Activated naive CD8-positive, alpha-beta T cell treated with anti-CD3 and anti-CD28 coated beads for 36 hours (primary cell): ENCODE measurements around the gene MBL2. TPM values are rescaled to one million over a fixed set of nuclear protein-coding genes. Genes with fewer than 3 reads are reported as not detected.

Source experiments
- DNase-seq: peaks from one replicate; pipeline ENCODE4 v3.0.0; 2021
- H3K27ac Mint-ChIP-seq: one replicate; pipeline ENCODE4 v1.8.0; 2022; ENCODE audit warnings: mild to moderate bottlenecking, moderate library complexity, mixed read lengths
- H3K27me3 Mint-ChIP-seq: one replicate; pipeline ENCODE4 v1.8.0; 2022; ENCODE audit warnings: mild to moderate bottlenecking, mixed read lengths
- H3K36me3 Mint-ChIP-seq: one replicate; pipeline ENCODE4 v1.8.0; 2021; ENCODE audit warnings: mild to moderate bottlenecking, mixed read lengths
- H3K4me1 Mint-ChIP-seq: one replicate; pipeline ENCODE4 v1.8.0; 2021; ENCODE audit warnings: mixed read lengths
- H3K4me3 Mint-ChIP-seq: one replicate; pipeline ENCODE4 v1.8.0; 2022; ENCODE audit warnings: mild to moderate bottlenecking, moderate library complexity, mixed read lengths
- H3K9me3 Mint-ChIP-seq: one replicate; pipeline ENCODE4 v1.8.0; 2022; ENCODE audit warnings: mixed read lengths
- total RNA-seq, 2 experiments: library from RNA; stranded (reverse); gene quantifications; one replicate each; pipeline ENCODE4 v1.2.3, GENCODE V29; 2021

Gene MBL2
- total RNA-seq, 2 experiments from 2014 or later = not detected

DNA sequence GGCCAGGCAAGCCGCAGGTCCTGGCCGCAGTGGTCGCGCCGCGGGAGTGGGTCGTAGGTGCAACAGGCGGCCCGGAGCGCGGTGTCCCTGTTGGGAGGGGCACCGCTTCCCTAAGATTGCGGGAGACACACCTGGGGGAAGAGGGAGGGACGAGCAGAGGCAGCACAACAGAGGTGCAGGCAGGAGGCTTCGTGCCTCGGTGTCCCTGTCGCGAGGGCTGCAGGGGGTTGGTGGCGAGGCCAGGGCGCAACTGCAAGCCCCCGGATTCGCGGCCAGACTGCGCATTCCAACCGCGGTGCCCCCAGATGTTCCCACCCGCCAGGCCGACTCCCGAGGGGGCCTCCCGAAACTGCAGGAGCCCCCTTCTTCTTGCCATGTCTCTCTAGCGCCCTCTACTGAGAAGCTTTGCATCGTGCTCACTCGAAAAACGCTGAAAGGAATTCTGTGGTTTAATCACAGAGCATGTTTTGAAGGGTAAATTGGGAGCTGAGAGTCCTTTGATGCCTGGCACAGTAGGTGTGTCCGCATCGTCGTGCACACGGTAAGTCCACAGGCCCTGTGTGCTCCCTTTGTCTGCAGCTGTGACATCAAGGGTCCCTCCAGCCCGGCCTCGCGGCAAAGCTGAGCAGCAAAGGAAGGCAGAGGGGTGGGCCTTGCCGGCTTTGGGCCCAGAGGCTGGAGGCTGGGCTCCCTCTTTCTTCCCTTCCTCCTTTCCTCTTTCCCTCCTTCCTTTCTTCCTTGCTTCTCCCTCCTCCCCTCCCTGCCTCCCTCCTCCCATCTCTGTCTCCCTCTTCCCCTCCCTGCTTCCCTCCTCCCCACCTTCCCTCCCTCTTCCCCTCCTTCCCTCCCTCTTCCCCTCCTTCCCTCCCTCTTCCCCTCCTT is 6.2 kb upstream of the MBL2 start:
- peaks cover 10% of the 10 kb centered on the region for H3K27me3 Mint-ChIP-seq
- no peak overlapping the region for H3K4me3 Mint-ChIP-seq
- no peaks in the 10 kb centered on the region for H3K4me1 Mint-ChIP-seq

DNA sequence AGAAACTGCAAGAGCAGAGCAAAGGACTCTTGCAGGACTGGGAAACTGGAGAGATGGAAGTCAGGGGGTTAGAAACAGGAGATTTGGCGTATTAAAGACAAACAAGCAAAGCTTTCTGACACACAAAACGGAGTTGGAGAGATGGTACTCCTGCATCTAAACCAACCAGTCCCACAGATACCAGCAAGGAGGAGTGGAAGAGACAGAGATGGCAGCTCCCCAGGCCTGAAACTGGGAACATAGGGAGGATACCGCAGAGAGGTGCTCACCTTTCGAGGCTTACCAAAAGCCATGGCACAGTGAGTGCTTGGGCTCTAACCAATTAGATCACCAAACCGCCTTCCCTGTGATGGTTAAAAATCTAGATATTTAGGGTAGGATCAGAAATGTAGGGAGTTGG is 4.8 kb upstream of the MBL2 start:
- no peaks in the 10 kb centered on the region for H3K36me3 Mint-ChIP-seq
- no peak overlapping the region for H3K4me3 Mint-ChIP-seq
- no peak overlapping the region for H3K27ac Mint-ChIP-seq
- no peaks in the 10 kb centered on the region for H3K9me3 Mint-ChIP-seq
- peaks cover 10% of the 10 kb centered on the region for H3K27me3 Mint-ChIP-seq
- H3K4me1 Mint-ChIP-seq = no peaks in the 10 kb centered on the region
- DNase-seq = no peak

More for the DNA sequence above, 6.2 kb upstream of the MBL2 start:
- Mint-ChIP-seq H3K9me3 (no peaks in the 10 kb centered on the region), H3K36me3 (no peaks in the 10 kb centered on the region), H3K27ac (no peak overlapping the region)
- DNase-seq = no peak

GRCh38 chr10:52776471-52776903 is 3.9 kb upstream of the MBL2 start:
- Mint-ChIP-seq H3K4me3 (no peak overlapping the region), H3K36me3 (no peaks in the 10 kb centered on the region), H3K27ac (no peak overlapping the region), H3K27me3 (peaks cover 10% of the 10 kb centered on the region), H3K9me3 (no peaks in the 10 kb centered on the region), H3K4me1 (no peaks in the 10 kb centered on the region)
- DNase-seq = no peak

- H3K9me3 Mint-ChIP-seq = no peaks in the 10 kb centered on the region
- no peaks in the 10 kb centered on the region for H3K4me1 Mint-ChIP-seq
- H3K4me3 Mint-ChIP-seq = no peak overlapping the region
- DNase-seq = no peak
- no peaks in the 10 kb centered on the region for H3K36me3 Mint-ChIP-seq
- no peak overlapping the region for H3K27ac Mint-ChIP-seq
- H3K27me3 Mint-ChIP-seq = peaks cover 7% of the 10 kb centered on the region
Measured at GRCh38 chr10:52775132-52775647, 2.6 kb upstream of the MBL2 start.

DNA sequence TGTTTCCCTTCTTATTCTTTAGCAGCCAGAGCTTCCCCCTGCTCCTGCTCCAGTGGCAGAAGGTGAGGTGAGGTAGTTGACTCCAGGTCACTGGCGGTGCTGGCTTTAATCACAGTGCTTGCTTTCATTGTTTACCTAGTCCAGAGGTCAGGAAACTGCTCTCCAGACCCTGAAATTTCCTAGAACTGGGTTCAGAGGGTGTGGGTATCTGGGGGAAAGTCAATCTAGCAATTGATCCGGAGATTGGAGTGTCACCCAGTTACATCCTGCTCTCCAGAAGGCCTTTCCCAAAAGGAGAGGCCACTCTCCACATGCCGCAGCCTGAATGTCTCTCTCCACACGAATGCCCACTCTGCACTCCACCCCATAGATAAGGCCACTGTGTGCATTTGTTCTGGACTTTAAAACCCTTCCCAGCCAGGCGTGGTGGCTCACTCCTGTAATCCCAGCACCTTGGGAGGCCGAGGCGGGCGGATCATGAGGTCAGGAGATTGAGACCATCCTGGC is 2.1 kb upstream of the MBL2 start:
- H3K4me1 Mint-ChIP-seq = no peaks in the 10 kb centered on the region
- no peak overlapping the region for H3K4me3 Mint-ChIP-seq
- peaks cover 2% of the 10 kb centered on the region for H3K27me3 Mint-ChIP-seq
- H3K27ac Mint-ChIP-seq = no peak overlapping the region
- H3K9me3 Mint-ChIP-seq = no peaks in the 10 kb centered on the region
- DNase-seq = no peak
- H3K36me3 Mint-ChIP-seq = no peaks in the 10 kb centered on the region

DNA sequence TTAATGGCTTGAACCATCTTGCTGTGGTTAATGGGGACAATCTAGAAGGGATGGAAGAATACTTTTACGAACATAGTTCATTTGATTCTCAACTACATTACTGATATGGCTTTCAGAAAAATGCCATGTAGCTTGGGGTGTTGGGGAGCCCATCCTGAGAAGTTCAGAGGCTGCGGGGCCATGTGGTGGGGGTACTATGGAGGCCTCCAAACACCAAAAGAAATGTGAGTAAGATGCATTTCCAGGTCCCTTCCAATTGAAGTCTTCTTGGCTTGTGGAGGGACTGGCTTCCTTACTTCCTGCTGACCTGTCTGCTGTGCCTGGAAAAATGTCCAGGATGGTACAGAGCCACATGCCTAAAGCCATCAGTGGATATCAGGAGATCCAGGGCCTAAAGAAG is 1.6 kb upstream of the MBL2 start:
- H3K27me3 Mint-ChIP-seq = no peaks in the 10 kb centered on the region
- H3K36me3 Mint-ChIP-seq = no peaks in the 10 kb centered on the region
- H3K4me3 Mint-ChIP-seq = no peak overlapping the region
- no peak for DNase-seq
- no peak overlapping the region for H3K27ac Mint-ChIP-seq
- H3K4me1 Mint-ChIP-seq = no peaks in the 10 kb centered on the region
- H3K9me3 Mint-ChIP-seq = no peaks in the 10 kb centered on the region

- Mint-ChIP-seq H3K4me3 (no peak overlapping the region), H3K4me1 (no peaks in the 10 kb centered on the region), H3K27ac (no peak overlapping the region), H3K36me3 (no peaks in the 10 kb centered on the region), H3K9me3 (no peaks in the 10 kb centered on the region), H3K27me3 (no peaks in the 10 kb centered on the region)
- no peak for DNase-seq
Measured at GRCh38 chr10:52771534-52772445, 794 bp downstream of the MBL2 start.

- Mint-ChIP-seq H3K4me1 (no peaks in the 10 kb centered on the region), H3K27me3 (no peaks in the 10 kb centered on the region), H3K4me3 (no peak overlapping the region), H3K36me3 (no peaks in the 10 kb centered on the region), H3K9me3 (no peaks in the 10 kb centered on the region), H3K27ac (no peak overlapping the region)
- no peak for DNase-seq
Measured at GRCh38 chr10:52770904-52771303, 1.7 kb downstream of the MBL2 start.

GRCh38 chr10:52769966-52770365 is 2.6 kb downstream of the MBL2 start:
- Mint-ChIP-seq H3K27ac (no peak overlapping the region), H3K27me3 (no peaks in the 10 kb centered on the region)

DNA sequence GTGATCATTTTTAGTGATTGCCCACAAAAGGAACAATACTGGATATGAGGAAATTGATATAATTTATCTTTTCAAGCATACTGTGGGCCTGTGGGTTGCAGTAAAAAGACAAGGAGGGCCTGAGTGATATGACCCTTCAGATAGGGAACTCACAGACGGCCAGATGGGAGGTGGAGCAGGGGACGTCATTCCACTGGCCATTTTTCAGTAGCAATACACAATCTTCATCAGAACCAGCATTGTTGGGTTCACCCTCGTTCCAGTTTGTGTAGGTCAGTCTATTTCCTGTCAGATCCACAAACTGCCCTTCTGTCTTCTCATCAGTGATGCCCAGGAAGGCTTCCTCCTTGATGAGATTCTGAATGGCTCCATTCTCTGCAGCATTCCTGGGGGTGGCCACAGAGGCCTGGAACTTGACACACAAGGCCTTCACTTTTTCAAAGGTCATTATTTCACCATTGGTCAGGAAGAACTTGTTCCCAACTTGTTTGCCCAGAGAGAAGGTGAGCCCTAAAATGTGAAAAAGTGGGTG is 4.5 kb downstream of the MBL2 start:
- Mint-ChIP-seq H3K36me3 (no peaks in the 10 kb centered on the region), H3K4me3 (no peak overlapping the region), H3K27ac (no peak overlapping the region), H3K9me3 (no peaks in the 10 kb centered on the region), H3K4me1 (no peaks in the 10 kb centered on the region), H3K27me3 (no peaks in the 10 kb centered on the region)
- DNase-seq = no peak

More at GRCh38 chr10:52769966-52770365, 2.6 kb downstream of the MBL2 start:
- DNase-seq = no peak
- Mint-ChIP-seq H3K4me1 (no peaks in the 10 kb centered on the region), H3K4me3 (no peak overlapping the region), H3K36me3 (no peaks in the 10 kb centered on the region), H3K9me3 (no peaks in the 10 kb centered on the region)

DNA sequence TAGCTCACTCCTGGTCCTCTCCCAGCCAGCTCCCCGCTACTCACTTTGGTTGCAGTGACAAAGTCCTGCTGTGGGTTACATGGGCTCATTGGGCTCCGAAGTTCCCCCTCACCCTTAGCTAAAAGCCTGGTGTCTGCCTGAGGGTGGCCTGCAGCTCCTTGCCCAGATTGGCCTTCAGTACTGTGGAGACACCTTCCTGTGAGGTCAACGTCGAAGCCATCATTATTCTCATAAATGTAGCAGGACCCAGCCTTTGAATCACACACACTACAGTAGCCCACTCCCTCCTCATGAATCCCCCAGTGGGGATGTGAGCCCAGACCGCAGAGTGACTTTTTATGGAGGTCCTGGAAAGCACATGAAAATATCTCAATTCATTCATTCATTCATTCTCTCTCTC is 10.5 kb downstream of the MBL2 start:
- Mint-ChIP-seq H3K9me3 (no peaks in the 10 kb centered on the region), H3K36me3 (no peaks in the 10 kb centered on the region), H3K27ac (no peak overlapping the region), H3K4me1 (no peaks in the 10 kb centered on the region), H3K4me3 (no peak overlapping the region), H3K27me3 (no peaks in the 10 kb centered on the region)
- DNase-seq = no peak

DNA sequence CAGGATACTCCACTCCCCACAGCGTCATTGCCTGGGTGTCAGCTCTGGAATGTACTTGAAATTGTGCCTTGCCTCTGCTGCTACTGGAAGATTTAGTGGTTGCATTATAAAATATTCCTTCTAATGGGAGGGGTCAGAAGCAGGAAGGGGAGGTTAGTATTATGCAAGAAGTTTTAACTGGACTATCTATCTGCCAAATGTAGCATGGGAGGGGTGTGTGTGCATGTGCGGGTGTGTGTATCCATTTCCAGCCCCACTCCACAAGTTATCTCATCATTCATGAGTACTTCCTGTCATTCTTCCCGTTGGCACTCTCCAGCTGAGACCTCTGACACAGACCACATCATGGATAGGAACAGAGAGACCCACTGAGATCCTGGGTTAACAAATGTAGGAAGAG is 13.4 kb downstream of the MBL2 start:
- no peaks in the 10 kb centered on the region for H3K4me1 Mint-ChIP-seq

DNA sequence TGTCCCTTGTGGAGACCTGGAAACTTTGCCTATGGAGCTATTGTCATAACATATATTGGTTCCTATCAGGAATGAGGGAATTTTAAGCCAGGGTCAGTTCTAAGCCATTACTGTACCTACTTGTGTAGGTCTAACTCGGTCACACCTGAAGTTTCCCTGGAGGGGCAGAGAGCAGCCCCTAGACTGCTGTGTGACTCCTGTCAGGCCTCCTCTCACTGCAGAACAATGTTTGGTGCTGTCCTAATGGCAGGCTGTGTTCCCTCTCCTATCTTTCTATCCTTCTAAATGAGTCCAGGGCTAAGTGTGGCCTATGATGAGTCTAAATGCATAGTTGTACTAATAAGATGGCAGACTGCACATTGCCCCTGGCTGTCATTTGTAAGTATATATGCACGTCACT is 14.2 kb downstream of the MBL2 start:
- H3K4me3 Mint-ChIP-seq = no peak overlapping the region
- no peaks in the 10 kb centered on the region for H3K4me1 Mint-ChIP-seq
- no peaks in the 10 kb centered on the region for H3K9me3 Mint-ChIP-seq
- DNase-seq = no peak
- H3K27me3 Mint-ChIP-seq = no peaks in the 10 kb centered on the region
- no peak overlapping the region for H3K27ac Mint-ChIP-seq
- no peaks in the 10 kb centered on the region for H3K36me3 Mint-ChIP-seq

More for the DNA sequence above, 13.4 kb downstream of the MBL2 start:
- no peak for DNase-seq
- Mint-ChIP-seq H3K9me3 (no peaks in the 10 kb centered on the region), H3K27ac (no peak overlapping the region), H3K4me3 (no peak overlapping the region), H3K27me3 (no peaks in the 10 kb centered on the region), H3K36me3 (no peaks in the 10 kb centered on the region)

- H3K27me3 Mint-ChIP-seq = no peaks in the 10 kb centered on the region
- no peaks in the 10 kb centered on the region for H3K9me3 Mint-ChIP-seq
- no peak overlapping the region for H3K4me3 Mint-ChIP-seq
Measured at GRCh38 chr10:52757773-52758172, 14.8 kb downstream of the MBL2 start.

GRCh38 chr10:52756966-52757365 is 15.6 kb downstream of the MBL2 start:
- Mint-ChIP-seq H3K36me3 (no peaks in the 10 kb centered on the region), H3K4me1 (no peaks in the 10 kb centered on the region), H3K9me3 (no peaks in the 10 kb centered on the region), H3K4me3 (no peak overlapping the region), H3K27ac (no peak overlapping the region), H3K27me3 (peaks cover 3% of the 10 kb centered on the region)
- no peak for DNase-seq

More at GRCh38 chr10:52757773-52758172, 14.8 kb downstream of the MBL2 start:
- Mint-ChIP-seq H3K4me1 (no peaks in the 10 kb centered on the region), H3K27ac (no peak overlapping the region), H3K36me3 (no peaks in the 10 kb centered on the region)
- no peak for DNase-seq
